ENCODE measurements around the gene MYRF.
A peak's percentile ranks its signal among the peaks of the same experiment; 100 is the strongest.

MYRF gene

GRCh38 chr11:61756147-61756451, 3.7 kb downstream of the MYRF start:
- FAIRE-seq (no peak), DNase-seq (ENCODE audit: insufficient read length, low spot score) (no peak)

GRCh38 chr11:61756452-61757212, 4.2 kb downstream of the MYRF start:
- peak; percentile 68 for DNase-seq (ENCODE audit: insufficient read length, low spot score)
- no peak for FAIRE-seq

- FAIRE-seq (no peak), DNase-seq (ENCODE audit: insufficient read length, low spot score) (no peak)
Measured at GRCh38 chr11:61757213-61757862, 4.9 kb downstream of the MYRF start.

GRCh38 chr11:61760946-61761345, 8.5 kb downstream of the MYRF start:
- DNase-seq (ENCODE audit: insufficient read length, low spot score) = no peak
- FAIRE-seq = no peak

GRCh38 chr11:61761440-61762222, 9.2 kb downstream of the MYRF start:
- DNase-seq (ENCODE audit: insufficient read length, low spot score) (no peak), FAIRE-seq (no peak)

- no peak for DNase-seq (ENCODE audit: insufficient read length, low spot score)
- no peak for FAIRE-seq
Measured at GRCh38 chr11:61762223-61762615, 9.8 kb downstream of the MYRF start.

GRCh38 chr11:61762798-61763197, 10.4 kb downstream of the MYRF start:
- FAIRE-seq (no peak), DNase-seq (ENCODE audit: insufficient read length, low spot score) (no peak)

- FAIRE-seq = no peak
- no peak for DNase-seq (ENCODE audit: insufficient read length, low spot score)
Measured at GRCh38 chr11:61763930-61764605, 11.6 kb downstream of the MYRF start.

- DNase-seq (ENCODE audit: insufficient read length, low spot score) (no peak), FAIRE-seq (no peak)
Measured at GRCh38 chr11:61764606-61765260, 12.3 kb downstream of the MYRF start.

- no peak for DNase-seq (ENCODE audit: insufficient read length, low spot score)
- no peak for FAIRE-seq
Measured at GRCh38 chr11:61765550-61766253, 13.3 kb downstream of the MYRF start.

GRCh38 chr11:61766353-61766841, 14.0 kb downstream of the MYRF start:
- FAIRE-seq = no peak
- no peak for DNase-seq (ENCODE audit: insufficient read length, low spot score)

GRCh38 chr11:61768376-61769076, 16.1 kb downstream of the MYRF start:
- FAIRE-seq (no peak), DNase-seq (ENCODE audit: insufficient read length, low spot score) (no peak)

- DNase-seq (ENCODE audit: insufficient read length, low spot score) (peak; percentile 33), FAIRE-seq (no peak)
Measured at GRCh38 chr11:61769169-61769920, 16.9 kb downstream of the MYRF start.

- FAIRE-seq = no peak
- no peak for DNase-seq (ENCODE audit: insufficient read length, low spot score)
Measured at GRCh38 chr11:61769946-61770683, 17.7 kb downstream of the MYRF start.

- no peak for FAIRE-seq
Measured at GRCh38 chr11:61771195-61771894, 18.9 kb downstream of the MYRF start.

GRCh38 chr11:61771985-61772455, 19.6 kb downstream of the MYRF start:
- peak; percentile 36 for DNase-seq (ENCODE audit: insufficient read length, low spot score)
- FAIRE-seq = no peak

More at GRCh38 chr11:61771195-61771894, 18.9 kb downstream of the MYRF start:
- DNase-seq (ENCODE audit: insufficient read length, low spot score) = no peak

- no peak for FAIRE-seq
- no peak for DNase-seq (ENCODE audit: insufficient read length, low spot score)
Measured at GRCh38 chr11:61773356-61773755, 20.9 kb downstream of the MYRF start.

Data from HTR-8/SVneo (cell line).